Stimulated activated CD8-positive, alpha-beta memory T cell treated with anti-CD3 and anti-CD28 coated beads, Interleukin-7, amount 100 ng/mL, for 48 hours (primary cell): ENCODE measurements around the gene THOC1.

Experiments
- DNase-seq, 2 donors: peaks; one replicate each; pipeline ENCODE4 v3.0.0-alpha.2; 2020; ENCODE audit warnings: low read depth in 1 of 2; ENCODE audit errors: extremely low read depth in 1 of 2

The THOC1 gene

DNA sequence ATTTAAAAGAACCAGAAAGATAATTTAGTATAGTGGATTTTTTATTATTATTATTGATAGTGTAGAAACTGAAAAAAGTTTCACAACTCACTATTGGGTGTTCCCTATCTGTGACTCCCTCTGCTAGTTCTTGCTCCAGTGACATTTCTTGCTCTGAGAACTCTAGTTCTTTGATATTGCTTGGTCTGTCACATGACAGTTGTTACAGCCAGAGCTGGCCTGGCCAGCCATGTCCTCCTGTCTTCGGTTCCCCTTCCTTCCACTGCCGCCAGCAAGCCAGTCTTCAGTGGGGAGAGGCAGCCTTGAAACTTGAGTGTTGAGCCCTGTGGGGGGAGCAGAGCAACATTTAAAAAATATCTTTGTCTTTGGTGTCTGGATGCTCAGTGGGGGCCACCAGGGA is 7.6 kb upstream of the THOC1 start:
- no peak for DNase-seq

DNA sequence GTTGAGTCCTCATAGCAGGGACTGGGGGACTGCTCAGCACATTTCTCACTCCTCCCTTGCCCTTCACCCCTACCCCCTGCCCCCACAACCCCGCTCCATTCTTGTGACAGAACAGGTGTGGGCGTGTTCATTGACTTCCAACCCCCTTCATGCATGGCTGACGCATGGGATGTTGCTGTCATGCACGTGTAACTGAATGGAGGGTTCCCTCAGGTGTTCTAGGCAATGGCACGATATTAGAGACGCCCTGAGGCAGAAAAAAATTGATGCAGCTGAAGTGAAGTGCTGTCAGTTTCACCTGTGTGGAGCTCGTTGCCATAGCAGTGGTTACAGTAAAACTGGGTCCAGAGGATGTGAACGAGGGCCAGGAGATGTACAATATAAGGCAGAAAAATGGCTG is 6.5 kb upstream of the THOC1 start:
- DNase-seq: no peak

DNA sequence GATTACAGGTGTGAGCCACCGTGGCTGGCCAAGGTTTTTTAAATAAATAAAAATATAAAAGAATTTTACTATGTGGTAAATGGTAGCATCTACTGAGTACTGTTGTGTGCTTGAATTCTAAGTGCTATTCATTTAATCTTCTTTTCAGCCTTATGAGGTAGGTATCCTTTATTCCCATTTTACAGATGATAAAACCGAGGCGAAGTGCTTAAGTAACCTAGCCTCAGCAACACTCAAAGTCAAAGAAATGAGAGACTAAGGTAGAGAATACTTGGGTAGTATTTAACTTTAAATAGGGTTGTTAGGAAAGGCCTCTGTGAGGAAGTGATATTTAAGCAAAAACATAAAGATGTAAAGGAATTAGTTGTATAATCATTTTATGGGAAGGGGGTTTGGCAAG is 5.7 kb upstream of the THOC1 start:
- DNase-seq: no peak

DNA sequence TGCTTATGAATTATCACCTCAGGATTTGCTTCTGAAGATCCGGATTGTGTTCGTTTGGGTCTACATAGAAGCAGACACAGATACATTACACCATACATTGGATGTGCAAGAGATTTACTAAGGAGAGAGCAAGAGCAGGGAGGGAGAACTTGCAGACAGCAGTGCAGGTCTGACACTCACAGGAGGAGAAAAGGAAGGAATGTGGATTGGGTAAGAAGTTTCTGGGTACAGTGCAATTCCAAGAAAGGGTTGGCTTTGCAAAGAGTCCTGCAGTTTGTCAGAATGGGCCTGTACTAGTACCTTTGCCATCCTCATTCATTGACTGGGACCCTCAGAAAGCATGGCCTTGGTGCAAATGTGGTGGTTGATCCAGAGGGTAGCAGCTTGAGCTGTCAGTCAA is 4.8 kb upstream of the THOC1 start:
- no peak for DNase-seq

DNA sequence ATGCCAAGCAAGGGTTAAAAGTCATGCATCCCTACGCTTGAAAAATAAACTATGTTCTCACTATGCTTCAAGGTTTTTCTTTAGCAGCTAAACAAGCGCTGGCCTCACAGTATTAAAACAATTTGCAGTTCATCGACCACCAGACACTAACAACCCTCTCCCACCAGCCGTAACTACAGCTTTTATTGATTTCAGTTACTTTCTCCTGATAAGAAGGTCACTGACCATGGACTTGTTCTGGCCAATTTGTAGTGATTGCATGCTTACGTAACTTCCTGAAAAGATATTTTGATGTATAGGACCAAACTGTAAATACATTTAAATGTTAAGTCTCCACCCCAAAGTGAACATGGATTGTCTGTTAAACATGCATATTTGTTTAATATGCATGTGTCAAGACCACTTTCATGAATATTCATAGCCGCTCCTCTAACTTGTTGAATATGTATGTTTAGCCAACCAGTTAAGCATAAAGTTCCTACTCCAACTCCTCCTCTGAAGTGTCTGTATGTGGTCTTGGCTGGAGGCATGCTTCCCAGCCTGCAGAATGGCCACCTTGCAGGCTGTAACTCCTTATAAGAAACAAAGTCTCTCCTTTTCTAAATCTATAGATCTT is 1.7 kb upstream of the THOC1 start:
- no peak for DNase-seq

DNA sequence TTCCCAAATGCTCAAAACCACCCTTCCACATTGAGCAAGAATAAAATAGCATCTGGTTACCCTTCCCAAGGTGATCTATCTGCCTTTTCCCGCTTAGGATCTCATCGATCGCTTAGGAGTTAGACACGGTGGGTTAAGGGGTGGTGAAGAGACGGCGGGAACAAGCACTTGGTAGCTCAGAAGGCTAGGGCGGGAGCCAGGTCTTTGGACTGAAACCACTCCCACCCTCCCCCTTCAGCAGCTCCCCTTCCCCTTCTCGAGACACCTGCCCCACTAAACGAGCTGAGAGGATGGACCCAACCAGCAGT is 513 bp downstream of the THOC1 start:
- no peak for DNase-seq

DNA sequence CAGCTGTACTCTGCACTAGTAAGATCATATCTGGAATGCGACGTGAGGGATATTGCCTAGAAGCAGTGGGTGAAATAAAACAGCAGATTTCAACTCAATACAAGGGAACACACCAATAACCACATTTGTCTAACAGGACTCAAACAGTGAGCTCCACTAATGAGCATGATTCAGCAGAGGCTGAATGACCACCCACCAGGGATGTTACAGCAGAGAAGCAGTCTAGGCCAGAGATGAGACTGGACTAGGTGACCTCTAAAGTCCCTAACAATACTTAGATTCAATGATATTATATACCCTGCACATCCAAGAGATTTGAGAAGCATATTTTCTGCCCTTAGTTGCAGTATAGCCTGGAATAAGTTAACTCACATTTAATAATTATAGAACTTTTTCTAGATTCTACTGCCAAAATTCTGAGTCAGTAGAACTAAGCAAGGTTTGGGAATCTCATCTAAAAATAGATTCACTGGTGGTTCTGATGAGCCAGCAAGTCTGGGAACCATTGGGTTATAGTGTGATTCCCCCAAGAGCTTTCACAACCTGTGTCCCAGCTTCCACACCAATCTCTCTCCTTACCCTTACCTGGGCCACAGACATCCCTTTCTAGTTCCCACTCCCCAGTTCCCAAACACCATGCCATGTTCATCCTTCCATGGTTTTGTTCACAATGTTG is 6.3 kb downstream of the THOC1 start:
- DNase-seq: no peak

DNA sequence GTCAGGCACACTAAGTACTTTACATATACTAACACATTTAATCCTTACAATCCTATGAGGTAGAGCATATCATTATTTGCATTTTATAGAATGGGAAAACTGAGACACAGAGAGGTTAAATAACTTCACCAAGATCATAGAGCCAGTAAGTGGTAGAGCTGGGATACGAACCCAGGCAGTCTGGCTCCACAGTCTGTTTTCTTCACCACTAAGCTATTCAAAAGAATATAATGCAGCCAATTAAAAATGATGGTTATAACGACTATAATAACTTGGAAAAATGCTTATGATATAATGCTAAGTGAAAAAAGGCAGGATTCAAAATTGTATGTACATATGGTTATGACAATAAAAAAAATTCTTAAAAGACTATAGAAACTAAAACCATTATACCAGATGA is 7.3 kb downstream of the THOC1 start:
- DNase-seq: no peak

DNA sequence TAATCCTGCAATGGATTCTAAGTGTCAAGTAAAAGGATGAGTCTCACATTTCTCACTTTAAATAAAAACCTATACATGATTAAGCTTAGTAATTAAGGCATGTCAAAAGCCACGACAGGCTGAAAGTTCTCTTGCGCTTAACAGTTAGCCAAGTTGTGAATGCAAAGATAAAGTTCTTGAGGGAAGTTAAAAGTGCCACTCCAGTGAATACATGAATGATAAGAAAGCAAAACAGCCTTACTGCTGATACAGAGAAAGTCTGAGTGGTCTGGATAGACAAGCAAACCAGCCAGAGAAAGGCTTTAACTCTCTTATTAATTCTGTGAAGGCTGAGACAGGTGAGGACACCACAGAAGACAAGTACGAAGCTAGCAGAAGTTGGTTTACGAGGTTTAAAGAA is 12.7 kb downstream of the THOC1 start:
- DNase-seq: no peak

DNA sequence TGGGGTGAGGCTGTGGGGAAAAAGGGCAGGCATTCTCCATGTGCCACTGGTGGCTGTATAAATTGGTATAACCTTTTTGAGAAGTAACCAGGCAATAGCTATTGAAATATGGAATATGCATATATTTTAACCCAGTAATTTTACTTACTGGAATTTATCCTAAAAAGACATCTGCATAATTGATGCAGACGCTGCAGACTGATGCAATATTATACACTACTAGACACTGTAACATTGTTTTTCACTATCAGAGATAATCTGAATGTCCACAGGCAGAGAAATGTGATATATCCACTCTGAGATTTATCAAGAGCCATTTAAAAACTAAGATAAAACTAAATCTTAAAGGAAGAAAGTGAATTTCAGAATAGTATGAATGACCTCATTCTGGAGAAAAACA is 14.7 kb downstream of the THOC1 start:
- no peak for DNase-seq

DNA sequence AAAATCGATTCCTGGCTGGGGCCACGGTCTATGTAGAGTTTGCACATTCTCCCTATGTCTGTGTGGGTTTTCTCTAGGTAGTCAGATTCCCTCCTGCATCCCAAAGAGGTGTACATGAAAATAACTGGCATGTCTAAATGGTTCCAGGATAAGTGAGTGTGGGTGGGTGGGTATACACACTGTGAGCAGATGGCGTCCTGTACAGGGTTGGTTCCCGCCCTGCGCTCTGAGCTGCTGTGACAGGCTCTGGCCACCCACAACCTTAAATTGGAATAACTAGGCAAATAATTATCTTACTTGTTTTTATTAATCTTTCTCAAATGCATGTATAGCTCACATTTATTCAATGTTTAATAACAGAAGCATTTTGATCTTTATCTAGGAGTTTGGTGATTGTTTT is 16.3 kb downstream of the THOC1 start:
- DNase-seq: no peak

DNA sequence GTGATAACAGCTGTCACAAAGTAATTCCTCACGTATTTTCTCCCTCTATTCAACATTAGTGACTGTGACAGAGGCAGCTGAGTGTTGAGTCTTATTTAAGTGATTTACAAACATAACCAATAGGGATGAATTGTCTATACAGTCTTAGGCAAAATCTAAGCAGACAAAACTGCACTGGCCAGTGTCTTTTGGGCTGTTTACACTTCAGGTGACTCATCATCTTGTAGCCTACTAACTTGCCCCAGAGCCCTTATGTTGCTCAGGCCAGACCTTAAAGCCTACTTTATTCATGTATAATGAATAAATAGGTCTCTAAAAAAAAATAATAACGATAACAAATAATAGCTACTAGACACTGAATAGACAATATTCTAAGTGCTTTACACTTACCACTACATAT is 17.2 kb downstream of the THOC1 start:
- DNase-seq: no peak

DNA sequence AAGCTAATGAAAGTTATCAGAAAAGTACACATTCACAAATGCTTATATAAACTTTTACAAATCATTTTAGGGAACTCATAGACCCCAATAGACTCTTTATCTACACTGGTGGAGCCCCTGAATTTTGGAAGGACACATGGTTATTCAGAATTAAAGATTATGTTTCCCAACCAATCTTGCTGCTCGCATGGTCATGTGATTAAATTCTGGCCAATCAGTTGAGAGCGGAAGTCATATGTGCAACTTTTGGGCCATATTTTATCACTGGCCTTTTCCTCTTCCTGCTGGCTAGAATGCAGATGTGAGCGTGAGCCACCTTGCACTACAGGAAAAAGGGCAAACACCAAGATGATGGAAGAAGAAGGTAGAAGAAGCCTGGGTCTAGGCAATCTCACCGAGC is 19.8 kb downstream of the THOC1 start:
- DNase-seq: no peak

DNA sequence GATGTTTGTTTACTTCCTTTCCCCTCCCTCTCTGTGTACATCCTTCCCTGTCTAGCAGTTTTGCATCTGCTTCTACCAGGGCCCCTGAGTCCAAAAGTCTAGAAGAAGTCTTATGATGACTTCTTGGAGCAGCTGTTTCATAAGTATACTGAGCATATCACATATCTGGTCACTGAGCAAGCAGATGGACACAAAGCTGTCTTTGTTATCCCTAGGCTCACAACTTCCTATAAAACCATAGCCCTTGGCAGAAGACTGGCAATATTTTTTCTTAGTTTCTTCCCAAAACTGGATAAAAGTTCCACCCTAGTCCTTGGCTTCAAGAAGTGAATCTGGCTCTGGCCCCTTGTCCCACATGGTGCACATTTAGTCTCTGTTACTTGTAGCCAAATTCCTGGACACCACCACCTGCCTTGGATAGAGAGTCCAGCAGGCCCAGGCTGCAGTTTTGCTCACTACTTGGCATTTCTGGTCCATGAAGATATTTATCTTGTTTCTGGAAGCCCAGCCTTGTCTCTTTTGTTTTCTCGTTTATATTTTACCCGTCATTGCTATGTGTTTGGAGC is 22.5 kb downstream of the THOC1 start:
- DNase-seq: no peak

DNA sequence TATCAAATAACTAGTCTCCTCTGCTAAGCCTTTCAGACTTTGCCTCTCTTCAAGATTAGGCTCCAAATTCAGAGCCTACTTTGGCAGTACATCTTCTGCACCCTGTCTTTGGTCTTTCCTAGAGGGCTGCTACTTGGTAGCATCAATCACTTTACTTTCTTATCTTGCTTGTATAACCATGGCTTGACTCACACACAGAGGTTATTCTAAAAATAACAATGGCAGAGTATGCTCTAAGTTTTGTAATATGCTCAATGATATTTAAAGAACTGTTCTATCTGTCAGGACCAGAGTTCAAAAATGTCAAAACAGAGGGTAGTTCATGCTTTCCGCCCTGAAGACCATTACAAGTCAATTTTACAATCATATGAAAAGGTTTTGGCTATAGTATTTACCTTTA is 27.7 kb downstream of the THOC1 start:
- no peak for DNase-seq

DNA sequence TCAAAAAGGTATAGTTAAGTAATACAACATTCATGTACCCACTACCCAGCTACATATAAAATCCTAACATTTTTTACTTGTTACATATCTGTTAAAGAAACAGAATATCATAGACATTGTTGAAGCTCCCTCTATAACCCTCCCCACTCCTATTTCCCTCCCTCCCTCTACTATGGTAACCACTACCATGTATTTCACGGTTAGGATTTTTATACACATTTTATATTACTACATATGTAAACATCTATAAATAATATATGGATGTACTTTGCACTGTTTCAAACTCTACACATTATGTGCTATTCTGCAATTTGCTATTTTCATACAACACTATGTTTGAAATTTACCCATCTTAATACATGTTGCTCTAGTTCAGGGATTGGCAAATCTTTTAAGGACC is 36.3 kb downstream of the THOC1 start:
- DNase-seq: no peak

DNA sequence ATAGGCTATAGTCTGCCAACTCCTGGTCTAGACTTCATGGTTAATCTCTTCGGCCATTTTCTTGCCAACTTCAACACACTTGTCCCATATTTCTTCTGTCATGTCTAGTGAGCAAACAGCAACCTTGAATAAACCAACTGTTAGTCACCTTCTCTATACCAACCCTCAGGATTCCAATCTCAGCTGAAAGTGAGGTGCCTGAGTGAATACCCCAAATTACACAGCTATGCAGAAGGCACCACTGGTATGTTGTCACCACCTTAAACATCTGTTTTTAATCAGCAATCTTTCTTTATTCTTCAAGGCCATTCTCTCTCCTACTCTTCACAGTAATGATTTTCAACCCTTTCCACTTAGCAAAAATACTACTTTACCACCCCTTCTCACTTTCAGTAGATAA is 39.3 kb downstream of the THOC1 start:
- DNase-seq: no peak

DNA sequence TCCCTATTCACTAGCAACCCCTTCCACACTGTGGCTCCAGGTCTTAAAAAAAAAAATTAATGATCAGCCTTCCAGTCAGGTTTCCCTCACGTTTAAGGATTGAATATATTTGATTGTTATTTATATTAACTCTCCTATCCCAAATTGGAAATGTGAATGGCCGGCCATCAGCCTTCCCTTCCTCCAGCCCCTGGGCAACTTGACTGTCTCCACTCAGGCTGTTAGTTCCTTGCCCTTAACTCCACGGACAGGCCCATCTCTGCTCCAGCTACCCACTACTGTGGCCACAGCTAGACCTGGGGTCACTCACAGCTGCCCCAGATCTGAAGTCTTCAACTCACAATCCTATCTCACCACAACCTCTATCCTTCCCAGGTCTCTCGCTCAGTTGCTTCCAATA is 39.9 kb downstream of the THOC1 start:
- DNase-seq: no peak

DNA sequence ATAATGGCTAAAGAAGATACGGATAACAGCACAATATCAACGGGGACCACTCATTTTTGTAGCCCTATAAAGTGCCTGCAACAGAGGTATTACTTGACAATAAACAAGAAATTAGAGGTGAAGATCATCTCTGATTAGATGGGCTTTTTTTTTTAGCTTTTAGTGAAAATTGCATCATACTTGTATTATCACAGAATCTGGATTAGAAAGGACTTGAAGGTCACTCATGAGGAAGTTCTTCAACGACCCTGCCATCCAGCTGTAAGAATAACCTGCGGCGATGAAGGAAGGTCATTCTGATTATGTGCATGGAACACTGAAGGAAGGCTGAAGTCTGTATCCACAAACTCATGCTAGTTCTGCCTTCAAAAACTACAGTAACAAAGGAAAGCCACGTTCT is 40.5 kb downstream of the THOC1 start:
- DNase-seq: no peak

DNA sequence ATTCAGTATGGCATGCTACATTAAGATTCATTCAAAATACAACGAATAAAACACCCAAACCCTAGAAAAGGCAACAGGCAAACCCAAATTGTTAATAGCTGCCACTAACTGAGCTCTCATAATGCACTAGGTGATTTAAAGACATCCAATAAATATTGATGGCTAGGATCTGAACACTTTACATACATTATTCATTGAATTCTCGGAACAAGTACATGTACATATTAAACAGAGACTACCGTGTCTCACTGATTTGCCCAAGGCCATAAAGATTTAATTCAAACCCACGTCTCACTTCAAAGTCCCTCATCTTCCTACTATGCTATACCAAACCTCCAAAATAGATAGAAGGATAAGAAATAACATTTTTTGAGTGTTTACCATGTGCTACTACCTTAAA is 42.1 kb downstream of the THOC1 start:
- DNase-seq: no peak

DNA sequence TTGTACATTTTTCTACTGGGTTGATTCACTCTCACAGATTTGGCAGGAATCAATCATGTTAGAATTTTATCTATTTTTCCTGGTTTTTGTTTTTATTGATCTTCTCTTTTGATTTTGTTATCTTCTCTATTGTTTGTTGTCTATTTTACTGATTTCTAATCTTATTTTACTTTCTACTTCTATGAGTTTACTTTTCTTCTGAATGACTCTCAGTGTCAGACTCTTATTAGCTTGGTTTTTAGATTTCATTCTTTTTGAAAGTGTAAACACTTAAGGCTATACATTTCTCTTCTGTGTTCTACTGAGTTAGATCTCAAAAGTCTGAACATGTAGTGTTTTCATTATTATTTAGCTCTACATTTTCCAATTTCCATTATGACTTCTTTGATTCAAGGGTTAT is 47.1 kb downstream of the THOC1 start:
- no peak for DNase-seq

DNA sequence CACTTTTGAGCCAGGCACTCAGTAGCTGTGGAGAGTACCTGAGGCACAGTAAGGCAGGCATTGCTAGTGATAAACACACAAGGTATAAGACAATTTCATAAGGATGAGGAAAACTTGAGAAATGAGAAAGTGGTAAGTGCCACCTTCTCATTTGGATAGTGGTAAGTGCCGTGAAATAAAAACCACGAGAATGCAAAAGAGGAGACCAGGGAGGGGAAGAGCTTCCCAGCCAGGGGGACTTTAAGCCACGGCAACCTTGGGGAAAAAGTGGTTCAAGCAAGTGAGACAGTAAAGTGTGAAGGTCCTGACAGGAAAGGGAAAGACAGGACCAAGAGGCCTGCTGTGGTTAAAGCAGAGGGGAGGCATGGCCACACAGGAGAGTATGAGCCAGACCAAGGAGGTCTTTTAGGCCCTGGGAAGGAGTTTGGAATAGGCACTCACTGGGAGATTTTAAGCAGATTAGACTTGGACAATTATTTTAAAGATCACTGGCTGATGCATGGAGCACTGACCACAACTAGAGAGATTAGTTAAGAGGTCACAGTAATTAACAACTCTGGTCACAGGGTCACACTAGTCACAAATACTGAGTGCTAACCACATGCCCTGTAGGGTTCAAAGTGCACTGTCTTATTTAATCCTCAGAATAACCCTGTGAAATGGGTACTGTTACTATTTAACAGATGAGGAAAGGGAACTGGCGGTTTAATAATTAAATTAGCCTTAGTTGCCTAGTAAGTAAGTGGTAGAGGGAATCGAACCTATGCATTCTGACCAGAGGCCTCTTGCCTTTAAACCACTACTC is 50.1 kb downstream of the THOC1 start:
- no peak for DNase-seq
